H1 (cell line): ENCODE results near the gene SIPA1L2. TPM values are rescaled to one million over a fixed set of nuclear protein-coding genes. Genes with fewer than 3 reads are reported as not detected.

Source experiments
- CTCF ChIA-PET: fragments of 300-600 bp; sonication (Branson Sonifier 250); formaldehyde crosslinking; loops from one replicate; lab custom pipeline; 2021; ENCODE audit not compliant: partially characterized antibody; lab: Charles Lee
- POLR2A ChIA-PET: fragments of 300-600 bp; sonication (Branson Sonifier 250); formaldehyde crosslinking; loops from one replicate; lab custom pipeline; 2021; ENCODE audit warnings: inconsistent platforms; ENCODE audit not compliant: partially characterized antibody; lab: Charles Lee
- DNase-seq, 2 experiments: peaks; one replicate each; pipeline versions ENCODE4 v3.0.0 to v3.0.0-alpha.2; 2010 to 2022; ENCODE audit warnings: low spot score in 2 of 2, low read depth in 1 of 2, mixed read lengths in 1 of 2
- FAIRE-seq: peaks from 2 replicates; lab custom pipeline; 2011; peaks lifted over from hg19 to GRCh38; lab: Jason Lieb, UNC
- H2AFZ ChIP-seq: 2 replicates; pipeline ENCODE4 v1.8.1; 2012; ENCODE audit warnings: low read length, inconsistent platforms
- H2AK5ac ChIP-seq: 2 replicates; pipeline ENCODE4 v1.6.1; 2013; ENCODE audit warnings: low read depth, low read length
- H2BK120ac ChIP-seq: replicated peaks from 2 replicates; pipeline ENCODE3; 2013; ENCODE audit warnings: low read depth, low read length, inconsistent platforms
- H2BK12ac ChIP-seq: 2 replicates; pipeline ENCODE4 v1.6.1; 2013; ENCODE audit warnings: low read depth, low read length
- H2BK15ac ChIP-seq: 2 replicates; pipeline ENCODE4 v1.6.1; 2013; ENCODE audit warnings: low read length
- H2BK20ac ChIP-seq: 2 replicates; pipeline ENCODE4 v1.6.1; 2013; ENCODE audit warnings: low read length
- H2BK5ac ChIP-seq: 2 replicates; pipeline ENCODE4 v1.6.1; 2013; ENCODE audit warnings: low read depth, low read length
- H3K14ac ChIP-seq: 2 replicates; pipeline ENCODE4 v1.6.1; 2013; ENCODE audit warnings: inconsistent platforms; ENCODE audit not compliant: insufficient read length
- H3K18ac ChIP-seq: 2 replicates; pipeline ENCODE4 v1.6.1; 2013; ENCODE audit warnings: low read length; ENCODE audit errors: extremely low read depth
- H3K23ac ChIP-seq: 2 replicates; pipeline ENCODE4 v1.6.1; 2013; ENCODE audit warnings: inconsistent platforms; ENCODE audit not compliant: insufficient read length
- H3K23me2 ChIP-seq: 2 replicates; pipeline ENCODE4 v1.6.1; 2013; ENCODE audit warnings: low read depth, low read length
- H3K27ac ChIP-seq: 2 replicates; pipeline ENCODE4 v1.6.1; 2011; ENCODE audit warnings: low read depth, low read length, inconsistent platforms
- H3K27me3 ChIP-seq, 4 experiments: replicated peaks in 1 of 4; 1 replicate in 1 of 4; 2 replicates in 3 of 4; pipeline versions ENCODE4 v1.6.1 to v1.8.1; 2011 to 2013; ENCODE audit warnings: low read length in 3 of 4, mild to moderate bottlenecking in 3 of 4, inconsistent platforms in 2 of 4, mixed read lengths in 2 of 4, moderate library complexity in 1 of 4; ENCODE audit not compliant: control insufficient read depth in 3 of 4, insufficient read depth in 3 of 4; ENCODE audit errors: extremely low read depth in 1 of 4
- H3K36me3 ChIP-seq, 4 experiments: 2 replicates each; pipeline versions ENCODE4 v1.6.1 to v1.8.1; 2011 to 2013; ENCODE audit warnings: mild to moderate bottlenecking in 4 of 4, low read length in 3 of 4, moderate library complexity in 2 of 4, control low read depth in 1 of 4, inconsistent platforms in 1 of 4; ENCODE audit not compliant: insufficient read depth in 4 of 4, control insufficient read depth in 2 of 4
- H3K4ac ChIP-seq: replicated peaks from 2 replicates; pipeline ENCODE3; 2013; ENCODE audit warnings: low read length, low read depth, mixed read lengths, inconsistent platforms; ENCODE audit not compliant: insufficient read length
- H3K4me1 ChIP-seq, 4 experiments: replicated peaks in 1 of 4; 1 replicate in 1 of 4; 2 replicates in 3 of 4; pipeline versions ENCODE4 v1.6.1 to v1.8.1; 2011 to 2013; ENCODE audit warnings: low read length in 3 of 4, inconsistent platforms in 2 of 4, mixed read lengths in 1 of 4; ENCODE audit not compliant: insufficient read depth in 4 of 4, control insufficient read depth in 3 of 4
- H3K4me2 ChIP-seq, 2 experiments: 2 replicates each; pipeline versions ENCODE4 v1.6.1 to v1.8.1; 2011 to 2013; ENCODE audit warnings: low read depth in 2 of 2, low read length in 2 of 2, control low read depth in 1 of 2, inconsistent platforms in 1 of 2, mild to moderate bottlenecking in 1 of 2; ENCODE audit not compliant: insufficient read depth in 1 of 2
- H3K4me3 ChIP-seq, 4 experiments: fragments of 200-600, 300-600 bp in 1 of 4; sonication (generic), shearing (Covaris generic), sonication (Bioruptor Twin) in 1 of 4; 2 replicates each; pipeline versions ENCODE4 v1.5.1 to v1.8.1; 2011 to 2016; ENCODE audit warnings: low read length in 4 of 4, low read depth in 3 of 4, control low read depth in 2 of 4, inconsistent platforms in 2 of 4, mild to moderate bottlenecking in 2 of 4, mixed read lengths in 1 of 4, moderate library complexity in 1 of 4; ENCODE audit not compliant: insufficient read depth in 2 of 4; ENCODE audit errors: extremely low read depth in 1 of 4
- H3K56ac ChIP-seq: replicated peaks from 2 replicates; pipeline ENCODE3; 2013; ENCODE audit warnings: low read depth, mild to moderate bottlenecking, mixed read lengths, low read length, inconsistent platforms; ENCODE audit not compliant: insufficient read length
- H3K79me1 ChIP-seq: 2 replicates; pipeline ENCODE4 v1.6.1; 2013; ENCODE audit warnings: low read depth, low read length, control low read depth
- H3K79me2 ChIP-seq, 2 experiments: 2 replicates each; pipeline versions ENCODE4 v1.6.1 to v1.8.1; 2012 to 2013; ENCODE audit warnings: low read length in 2 of 2, mild to moderate bottlenecking in 2 of 2, inconsistent platforms in 1 of 2; ENCODE audit not compliant: insufficient read depth in 2 of 2, control insufficient read depth in 1 of 2
- H3K9ac ChIP-seq, 4 experiments: replicated peaks in 1 of 4; 1 replicate in 1 of 4; 2 replicates in 3 of 4; pipeline versions ENCODE4 v1.6.1 to v1.8.1; 2011 to 2013; ENCODE audit warnings: low read depth in 3 of 4, low read length in 3 of 4, control low read depth in 2 of 4, mild to moderate bottlenecking in 2 of 4, moderate library complexity in 2 of 4, inconsistent platforms in 1 of 4; ENCODE audit errors: extremely low read depth in 1 of 4
- H3K9me3 ChIP-seq, 2 experiments: 2 replicates each; pipeline versions ENCODE4 v1.6.1 to v1.8.1; 2012 to 2013; ENCODE audit warnings: mild to moderate bottlenecking in 2 of 2, moderate library complexity in 2 of 2, control low read depth in 1 of 2, inconsistent platforms in 1 of 2, low read depth in 1 of 2, low read length in 1 of 2, mixed read lengths in 1 of 2; ENCODE audit not compliant: insufficient read depth in 2 of 2
- H4K20me1 ChIP-seq, 2 experiments: replicated peaks in 1 of 2; 2 replicates each; pipeline versions ENCODE3 to v1.8.1; 2011 to 2013; ENCODE audit warnings: inconsistent platforms in 2 of 2, low read length in 2 of 2, mild to moderate bottlenecking in 1 of 2; ENCODE audit not compliant: insufficient read depth in 2 of 2, control insufficient read depth in 1 of 2
- H4K5ac ChIP-seq: 2 replicates; pipeline ENCODE4 v1.6.1; 2013; ENCODE audit warnings: low read length, low read depth, mixed read lengths, inconsistent platforms; ENCODE audit not compliant: insufficient read length
- H4K8ac ChIP-seq: 2 replicates; pipeline ENCODE4 v1.8.0; 2013; ENCODE audit warnings: mild to moderate bottlenecking, moderate library complexity, low read length, inconsistent platforms; ENCODE audit not compliant: insufficient read depth; ENCODE audit errors: extremely low read depth
- H4K91ac ChIP-seq: replicated peaks from 2 replicates; pipeline ENCODE3; 2013; ENCODE audit warnings: low read length, mixed read lengths, inconsistent platforms; ENCODE audit not compliant: insufficient read length
- ATF3 ChIP-seq: IDR thresholded peaks from 2 replicates; pipeline ENCODE4 v1.6.1; 2011; ENCODE audit warnings: low read depth, mild to moderate bottlenecking, low read length; ENCODE audit not compliant: insufficient read depth
- BACH1 ChIP-seq: IDR thresholded peaks from 2 replicates; pipeline ENCODE4 v1.6.1; 2012; ENCODE audit warnings: low read length, improper control_type of control experiment
- BRCA1 ChIP-seq: IDR thresholded peaks from 2 replicates; pipeline ENCODE4 v1.6.1; 2012; ENCODE audit warnings: low read depth, low read length, improper control_type of control experiment
- CBX5 ChIP-seq: fragments of 300-800, 300-1000 bp; sonication (generic); IDR thresholded peaks from 2 replicates; pipeline ENCODE4 v1.7.1; 2016; ENCODE audit warnings: antibody characterized with exemption, low read length, low read depth
- CBX8 ChIP-seq: fragments of 300-800, 300-1000 bp; sonication (generic); IDR thresholded peaks from 2 replicates; pipeline ENCODE4 v1.7.1; 2016; ENCODE audit warnings: low read depth, low read length, borderline replicate concordance
- CHD1 ChIP-seq: IDR thresholded peaks from 2 replicates; pipeline ENCODE4 v1.6.1; 2012; ENCODE audit warnings: low read depth, low read length, improper control_type of control experiment
- HDAC6 ChIP-seq: IDR thresholded peaks from one replicate; pipeline ENCODE4 v1.7.1; 2012; ENCODE audit warnings: low read depth, mild to moderate bottlenecking, inconsistent platforms, low read length, moderate library complexity
- KDM1A ChIP-seq: fragments of 200-600, 300-600 bp; sonication (generic); IDR thresholded peaks from 2 replicates; pipeline ENCODE4 v1.7.1; 2016; ENCODE audit warnings: mild to moderate bottlenecking, low read length, borderline replicate concordance
- NANOG ChIP-seq: IDR thresholded peaks from 2 replicates; pipeline ENCODE4 v1.6.1; 2011; ENCODE audit warnings: low read length, low read depth, mild to moderate bottlenecking, inconsistent platforms; ENCODE audit not compliant: insufficient read depth, poor library complexity, severe bottlenecking
- POLR2AphosphoS5 ChIP-seq: IDR thresholded peaks from 2 replicates; pipeline ENCODE4 v1.6.1; 2011; ENCODE audit warnings: low read depth, low read length
- RFX5 ChIP-seq: IDR thresholded peaks from 2 replicates; pipeline ENCODE4 v1.6.1; 2011; ENCODE audit warnings: low read depth, low read length, improper control_type of control experiment, borderline replicate concordance
- SIX5 ChIP-seq: IDR thresholded peaks from 2 replicates; pipeline ENCODE4 v1.6.1; 2011; ENCODE audit warnings: mild to moderate bottlenecking, low read depth, low read length
- SP1 ChIP-seq: IDR thresholded peaks from 2 replicates; pipeline ENCODE4 v1.6.1; 2011; ENCODE audit warnings: low read depth, low read length
- TAF1 ChIP-seq: IDR thresholded peaks from 2 replicates; pipeline ENCODE4 v1.6.1; 2011; ENCODE audit warnings: mild to moderate bottlenecking, low read depth, low read length
- WGBS, 2 experiments: shearing (Covaris generic) in 1 of 2; methylation state at CpG; one replicate each; pipeline versions ENCODE4 v1.1.6 to v1.1.7; 2013 to 2015; ENCODE audit warnings: low lambda C conversion rate in 2 of 2, mixed read lengths in 2 of 2, inconsistent platforms in 1 of 2, low coverage in 1 of 2, missing lambda C conversion rate in 1 of 2; ENCODE audit not compliant: insufficient replicate concordance in 2 of 2, insufficient coverage in 1 of 2, insufficient read length in 1 of 2; ENCODE audit errors: extremely low coverage in 1 of 2, missing lambda C conversion rate in 1 of 2; 5-methylcytosine and 5-hydroxymethylcytosine counted together
- polyA plus RNA-seq, 7 experiments: library from polyadenylated mRNA; depleted of rRNA in 3 of 7; stranded (reverse) in 5 of 7; unstranded in 2 of 7; fragments of >200 nt in 5 of 7; fragments of 200-250 nt in 2 of 7; gene quantifications; 1 replicate in 5 of 7; 2 replicates in 1 of 7; 4 replicates in 1 of 7; pipeline versions ENCODE4 v1.2.1 to v1.2.3, GENCODE V29; 2011 to 2013; ENCODE audit warnings: missing spikeins in 2 of 7, mixed read lengths in 2 of 7
- total RNA-seq: library from RNA; stranded (reverse); fragmentation: NEBNext Ultra II Directional; extraction: Animal tissue kit (Norgen Biotek cat#: 25700); gene quantifications from 2 replicates; pipeline ENCODE4 v1.2.1, GENCODE V29; 2021

Gene SIPA1L2
- total and polyA plus RNA-seq, 2 of the 8 experiments (the other 6 are each of a cell fraction or from before 2014, with no cell fraction given): 7.7 to 13.2 TPM

- no peak for FAIRE-seq
- no peak overlapping the region for H2AK5ac ChIP-seq
- peaks cover 2% of the 10 kb centered on the region; the same call in 1 of the 2 replicates for H3K79me1 ChIP-seq
- CTCF ChIA-PET: interaction anchor here (0.6 to 1.7 kb wide), 5 partner anchors 15 to 1065 kb away, joined by 3 to 10 read pairs (median 3); no protein-coding TSS in a partner anchor
- no peaks in the 10 kb centered on the region for H3K79me2 ChIP-seq
- H3K27me3 ChIP-seq: no peaks in the 10 kb centered on the region
- no peak overlapping the region for H3K4me3 ChIP-seq
- H3K4me2 ChIP-seq: no peak overlapping the region
- no peaks in the 10 kb centered on the region for H3K36me3 ChIP-seq
- 82% methylated on average over 8 of the region's 8 CpGs; no CpG with 5 or more reads in 1 of the 2 experiments for WGBS, 2 experiments
- no peak overlapping the region for H2BK20ac ChIP-seq
- H3K4ac ChIP-seq: no peak overlapping the region
- POLR2A ChIA-PET: no interaction called here
- DNase-seq: no peak
- no peak overlapping the region for H4K91ac ChIP-seq
- H3K18ac ChIP-seq: no peak overlapping the region
- H2BK5ac ChIP-seq: no peak overlapping the region
- no peaks in the 10 kb centered on the region for H3K23me2 ChIP-seq
- no peaks in the 10 kb centered on the region for H3K9me3 ChIP-seq
- no peak overlapping the region for H4K8ac ChIP-seq
- no peak overlapping the region for H3K27ac ChIP-seq
- no peak overlapping the region for H2BK120ac ChIP-seq
- H2AFZ ChIP-seq: no peak overlapping the region
- no peak overlapping the region for H3K56ac ChIP-seq
- no peak overlapping the region for H2BK15ac ChIP-seq
- H3K23ac ChIP-seq: no peak overlapping the region
- no peaks in the 10 kb centered on the region for H4K20me1 ChIP-seq
- H3K9ac ChIP-seq: no peak overlapping the region
- H2BK12ac ChIP-seq: no peak overlapping the region
- no peak overlapping the region for H4K5ac ChIP-seq
- H3K14ac ChIP-seq: no peak overlapping the region
- H3K4me1 ChIP-seq: peaks cover 0 to 2% (median 0%) of the 10 kb centered on the region in 4 experiments; a peak in 1 of 7 replicates
- no peak for TF ChIP-seq BRCA1
- no peak for TF ChIP-seq ATF3
- no peak for TF ChIP-seq BACH1
- no peak for TF ChIP-seq RFX5
- TF ChIP-seq TAF1: no peak
- TF ChIP-seq SP1: no peak
- no peak for TF ChIP-seq POLR2AphosphoS5
- no peak for TF ChIP-seq HDAC6
- TF ChIP-seq SIX5: no peak
- no peak for TF ChIP-seq KDM1A
- TF ChIP-seq NANOG: no peak
- TF ChIP-seq CHD1: no peak
- no peak for TF ChIP-seq CBX8
- TF ChIP-seq CBX5: no peak
These were observed 33.1 kb downstream of the SIPA1L2 start for GRCh38 chr1:232596666-232597303.
